ENCODE data around the gene OR1N1.

DNA sequence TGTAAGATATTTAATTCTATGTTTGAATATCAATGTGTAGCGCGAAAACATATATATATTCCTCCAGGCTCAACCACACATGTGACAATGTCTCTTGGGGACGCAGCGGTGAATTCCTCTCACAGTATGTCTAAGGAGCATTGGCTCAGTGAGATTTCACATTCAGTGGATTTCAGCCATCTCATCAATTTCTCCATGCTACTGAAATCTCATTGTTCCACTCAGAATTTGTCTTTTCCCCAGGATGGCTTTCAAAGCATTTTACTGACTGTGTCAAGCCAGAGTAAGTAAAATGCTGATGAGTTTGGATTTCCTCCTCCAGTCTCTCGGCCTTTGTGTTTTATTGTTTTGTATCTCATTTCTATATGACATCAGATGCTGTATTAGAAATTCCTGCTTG, 48.0 kb downstream of the OR1N1 start:
- no peak for TF ChIP-seq SNAI2 (CRISPR knock-in tag; IDR thresholded peaks at IDR 0.05)
- TF ChIP-seq, protein P1, sequence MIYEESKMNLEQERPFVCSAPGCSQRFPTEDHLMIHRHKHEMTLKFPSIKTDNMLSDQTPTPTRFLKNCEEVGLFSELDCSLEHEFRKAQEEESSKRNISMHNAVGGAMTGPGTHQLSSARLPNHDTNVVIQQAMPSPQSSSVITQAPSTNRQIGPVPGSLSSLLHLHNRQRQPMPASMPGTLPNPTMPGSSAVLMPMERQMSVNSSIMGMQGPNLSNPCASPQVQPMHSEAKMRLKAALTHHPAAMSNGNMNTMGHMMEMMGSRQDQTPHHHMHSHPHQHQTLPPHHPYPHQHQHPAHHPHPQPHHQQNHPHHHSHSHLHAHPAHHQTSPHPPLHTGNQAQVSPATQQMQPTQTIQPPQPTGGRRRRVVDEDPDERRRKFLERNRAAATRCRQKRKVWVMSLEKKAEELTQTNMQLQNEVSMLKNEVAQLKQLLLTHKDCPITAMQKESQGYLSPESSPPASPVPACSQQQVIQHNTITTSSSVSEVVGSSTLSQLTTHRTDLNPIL (CRISPR knock-in tag; IDR thresholded peaks at IDR 0.05; ENCODE audit: low read depth): no peak
- TF ChIP-seq ZFP30 (CRISPR knock-in tag; IDR thresholded peaks at IDR 0.05): no peak
- TF ChIP-seq, protein P2, sequence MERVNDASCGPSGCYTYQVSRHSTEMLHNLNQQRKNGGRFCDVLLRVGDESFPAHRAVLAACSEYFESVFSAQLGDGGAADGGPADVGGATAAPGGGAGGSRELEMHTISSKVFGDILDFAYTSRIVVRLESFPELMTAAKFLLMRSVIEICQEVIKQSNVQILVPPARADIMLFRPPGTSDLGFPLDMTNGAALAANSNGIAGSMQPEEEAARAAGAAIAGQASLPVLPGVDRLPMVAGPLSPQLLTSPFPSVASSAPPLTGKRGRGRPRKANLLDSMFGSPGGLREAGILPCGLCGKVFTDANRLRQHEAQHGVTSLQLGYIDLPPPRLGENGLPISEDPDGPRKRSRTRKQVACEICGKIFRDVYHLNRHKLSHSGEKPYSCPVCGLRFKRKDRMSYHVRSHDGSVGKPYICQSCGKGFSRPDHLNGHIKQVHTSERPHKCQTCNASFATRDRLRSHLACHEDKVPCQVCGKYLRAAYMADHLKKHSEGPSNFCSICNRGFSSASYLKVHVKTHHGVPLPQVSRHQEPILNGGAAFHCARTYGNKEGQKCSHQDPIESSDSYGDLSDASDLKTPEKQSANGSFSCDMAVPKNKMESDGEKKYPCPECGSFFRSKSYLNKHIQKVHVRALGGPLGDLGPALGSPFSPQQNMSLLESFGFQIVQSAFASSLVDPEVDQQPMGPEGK (CRISPR knock-in tag; IDR thresholded peaks at IDR 0.05; ENCODE audit: borderline replicate concordance): no peak
- TF ChIP-seq ZNF8 (CRISPR knock-in tag; IDR thresholded peaks at IDR 0.05): no peak
- TF ChIP-seq, protein P3, sequence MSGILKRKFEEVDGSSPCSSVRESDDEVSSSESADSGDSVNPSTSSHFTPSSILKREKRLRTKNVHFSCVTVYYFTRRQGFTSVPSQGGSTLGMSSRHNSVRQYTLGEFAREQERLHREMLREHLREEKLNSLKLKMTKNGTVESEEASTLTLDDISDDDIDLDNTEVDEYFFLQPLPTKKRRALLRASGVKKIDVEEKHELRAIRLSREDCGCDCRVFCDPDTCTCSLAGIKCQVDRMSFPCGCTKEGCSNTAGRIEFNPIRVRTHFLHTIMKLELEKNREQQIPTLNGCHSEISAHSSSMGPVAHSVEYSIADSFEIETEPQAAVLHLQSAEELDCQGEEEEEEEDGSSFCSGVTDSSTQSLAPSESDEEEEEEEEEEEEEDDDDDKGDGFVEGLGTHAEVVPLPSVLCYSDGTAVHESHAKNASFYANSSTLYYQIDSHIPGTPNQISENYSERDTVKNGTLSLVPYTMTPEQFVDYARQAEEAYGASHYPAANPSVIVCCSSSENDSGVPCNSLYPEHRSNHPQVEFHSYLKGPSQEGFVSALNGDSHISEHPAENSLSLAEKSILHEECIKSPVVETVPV (CRISPR knock-in tag; IDR thresholded peaks at IDR 0.05): no peak
- no peak for TF ChIP-seq ARNTL (CRISPR knock-in tag; IDR thresholded peaks at IDR 0.05; ENCODE audit: borderline replicate concordance, low read depth)
- no peak for TF ChIP-seq ZFP3 (CRISPR knock-in tag; IDR thresholded peaks at IDR 0.05)
- TF ChIP-seq TCF4 (CRISPR knock-in tag; IDR thresholded peaks at IDR 0.05; ENCODE audit: borderline replicate concordance): no peak
- TF ChIP-seq ISL1 (CRISPR knock-in tag; IDR thresholded peaks at IDR 0.05): no peak
- TF ChIP-seq, protein P4, sequence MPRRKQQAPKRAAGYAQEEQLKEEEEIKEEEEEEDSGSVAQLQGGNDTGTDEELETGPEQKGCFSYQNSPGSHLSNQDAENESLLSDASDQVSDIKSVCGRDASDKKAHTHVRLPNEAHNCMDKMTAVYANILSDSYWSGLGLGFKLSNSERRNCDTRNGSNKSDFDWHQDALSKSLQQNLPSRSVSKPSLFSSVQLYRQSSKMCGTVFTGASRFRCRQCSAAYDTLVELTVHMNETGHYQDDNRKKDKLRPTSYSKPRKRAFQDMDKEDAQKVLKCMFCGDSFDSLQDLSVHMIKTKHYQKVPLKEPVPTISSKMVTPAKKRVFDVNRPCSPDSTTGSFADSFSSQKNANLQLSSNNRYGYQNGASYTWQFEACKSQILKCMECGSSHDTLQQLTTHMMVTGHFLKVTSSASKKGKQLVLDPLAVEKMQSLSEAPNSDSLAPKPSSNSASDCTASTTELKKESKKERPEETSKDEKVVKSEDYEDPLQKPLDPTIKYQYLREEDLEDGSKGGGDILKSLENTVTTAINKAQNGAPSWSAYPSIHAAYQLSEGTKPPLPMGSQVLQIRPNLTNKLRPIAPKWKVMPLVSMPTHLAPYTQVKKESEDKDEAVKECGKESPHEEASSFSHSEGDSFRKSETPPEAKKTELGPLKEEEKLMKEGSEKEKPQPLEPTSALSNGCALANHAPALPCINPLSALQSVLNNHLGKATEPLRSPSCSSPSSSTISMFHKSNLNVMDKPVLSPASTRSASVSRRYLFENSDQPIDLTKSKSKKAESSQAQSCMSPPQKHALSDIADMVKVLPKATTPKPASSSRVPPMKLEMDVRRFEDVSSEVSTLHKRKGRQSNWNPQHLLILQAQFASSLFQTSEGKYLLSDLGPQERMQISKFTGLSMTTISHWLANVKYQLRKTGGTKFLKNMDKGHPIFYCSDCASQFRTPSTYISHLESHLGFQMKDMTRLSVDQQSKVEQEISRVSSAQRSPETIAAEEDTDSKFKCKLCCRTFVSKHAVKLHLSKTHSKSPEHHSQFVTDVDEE (CRISPR knock-in tag; IDR thresholded peaks at IDR 0.05): no peak
